ENCODE results near the gene CAMKMT. TPM values are rescaled to one million over a fixed set of nuclear protein-coding genes. Genes with fewer than 3 reads are reported as not detected.

The CAMKMT gene
- total RNA-seq, 2 experiments from 2014 or later: 25.7 to 27.4 TPM

GRCh38 chr2:44786045-44786816 lies 424.5 kb downstream of the CAMKMT start:
- no TSS peak for BruUV-seq (replicated peaks)

GRCh38 chr2:44786817-44787214 lies 425.1 kb downstream of the CAMKMT start:
- H3K79me2 ChIP-seq (ENCODE audit: insufficient read depth, low read depth, low read length): no peaks in the 10 kb centered on the region
- no peak overlapping the region for H3K4me3 ChIP-seq (ENCODE audit: low read depth, low read length, poor library complexity, severe bottlenecking)
- no peak for DNase-seq (ENCODE audit: low spot score)
- no peaks in the 10 kb centered on the region for H4K20me1 ChIP-seq (ENCODE audit: insufficient read depth, low read length)
- H3K9me2 ChIP-seq (ENCODE audit: insufficient read depth, low read length): no peaks in the 10 kb centered on the region
- H3K36me3 ChIP-seq (ENCODE audit: insufficient read depth, low read length): no peaks in the 10 kb centered on the region
- no peaks in the 10 kb centered on the region for H3K4me1 ChIP-seq (ENCODE audit: insufficient read depth, low read length, poor library complexity, severe bottlenecking)
- no peak overlapping the region for H2AFZ ChIP-seq (ENCODE audit: low read length)
- TF ChIP-seq EZH2phosphoT487 (IDR thresholded peaks at IDR 0.05; ENCODE audit: borderline replicate concordance, low read depth, low read length): no peak
- TF ChIP-seq CTCF (conservative IDR thresholded peaks at IDR 0.05; ENCODE audit: low read length): no peak
- no peaks in the 10 kb centered on the region for H3K9me3 ChIP-seq (ENCODE audit: low read length)
- no TSS peak for BruUV-seq (replicated peaks)
- CTCF ChIA-PET (ENCODE audit: unreplicated experiment): interaction anchor here (0.7 kb wide), 1 partner anchor 88 kb away, joined by 3 read pairs; no protein-coding TSS in a partner anchor
- intact Hi-C loops (cut with micrococcal nuclease; ENCODE audit: unreplicated experiment): no loop called here
- POLR2A ChIA-PET: no interaction called here
- no peak overlapping the region for H3K4me2 ChIP-seq (ENCODE audit: low read length)
- H3K27ac ChIP-seq (ENCODE audit: low read depth, low read length, poor library complexity, severe bottlenecking): no peak overlapping the region

More at GRCh38 chr2:44786045-44786816, 424.5 kb downstream of the CAMKMT start:
- intact Hi-C loops (cut with micrococcal nuclease; ENCODE audit: unreplicated experiment): no loop called here
- no peaks in the 10 kb centered on the region for H3K4me1 ChIP-seq (ENCODE audit: insufficient read depth, low read length, poor library complexity, severe bottlenecking)
- H3K27ac ChIP-seq (ENCODE audit: low read depth, low read length, poor library complexity, severe bottlenecking): no peak overlapping the region
- H4K20me1 ChIP-seq (ENCODE audit: insufficient read depth, low read length): no peaks in the 10 kb centered on the region
- CTCF ChIA-PET (ENCODE audit: unreplicated experiment): interaction anchor here (0.7 kb wide), 1 partner anchor 89 kb away, joined by 3 read pairs; no protein-coding TSS in a partner anchor
- no peak for DNase-seq (ENCODE audit: low spot score)
- no peak overlapping the region for H3K4me3 ChIP-seq (ENCODE audit: low read depth, low read length, poor library complexity, severe bottlenecking)
- POLR2A ChIA-PET: interaction anchor here (1.0 kb wide), 1 partner anchor 10 kb away, joined by 3 read pairs; no protein-coding TSS in a partner anchor
- no peak for TF ChIP-seq EZH2phosphoT487 (IDR thresholded peaks at IDR 0.05; ENCODE audit: borderline replicate concordance, low read depth, low read length)
- no peaks in the 10 kb centered on the region for H3K9me3 ChIP-seq (ENCODE audit: low read length)
- H3K36me3 ChIP-seq (ENCODE audit: insufficient read depth, low read length): no peaks in the 10 kb centered on the region
- no peak overlapping the region for H2AFZ ChIP-seq (ENCODE audit: low read length)
- no peaks in the 10 kb centered on the region for H3K79me2 ChIP-seq (ENCODE audit: insufficient read depth, low read depth, low read length)
- no peaks in the 10 kb centered on the region for H3K9me2 ChIP-seq (ENCODE audit: insufficient read depth, low read length)
- no peak overlapping the region for H3K4me2 ChIP-seq (ENCODE audit: low read length)

GRCh38 chr2:44787663-44788062 lies 425.9 kb downstream of the CAMKMT start:
- intact Hi-C loops (cut with micrococcal nuclease; ENCODE audit: unreplicated experiment): no loop called here
- no peaks in the 10 kb centered on the region for H4K20me1 ChIP-seq (ENCODE audit: insufficient read depth, low read length)
- TF ChIP-seq CTCF (conservative IDR thresholded peaks at IDR 0.05; ENCODE audit: low read length) (no peak), EZH2phosphoT487 (IDR thresholded peaks at IDR 0.05; ENCODE audit: borderline replicate concordance, low read depth, low read length) (no peak)
- no peaks in the 10 kb centered on the region for H3K36me3 ChIP-seq (ENCODE audit: insufficient read depth, low read length)
- no peak for DNase-seq (ENCODE audit: low spot score)
- H3K79me2 ChIP-seq (ENCODE audit: insufficient read depth, low read depth, low read length): no peaks in the 10 kb centered on the region
- H3K27ac ChIP-seq (ENCODE audit: low read depth, low read length, poor library complexity, severe bottlenecking): no peak overlapping the region
- no TSS peak for BruUV-seq (replicated peaks)
- POLR2A ChIA-PET: no interaction called here
- no peaks in the 10 kb centered on the region for H3K9me3 ChIP-seq (ENCODE audit: low read length)
- no peak overlapping the region for H3K4me3 ChIP-seq (ENCODE audit: low read depth, low read length, poor library complexity, severe bottlenecking)
- CTCF ChIA-PET (ENCODE audit: unreplicated experiment): no interaction called here
- H3K4me1 ChIP-seq (ENCODE audit: insufficient read depth, low read length, poor library complexity, severe bottlenecking): no peaks in the 10 kb centered on the region
- no peak overlapping the region for H2AFZ ChIP-seq (ENCODE audit: low read length)
- H3K9me2 ChIP-seq (ENCODE audit: insufficient read depth, low read length): no peaks in the 10 kb centered on the region
- no peak overlapping the region for H3K4me2 ChIP-seq (ENCODE audit: low read length)
